GM12878 (cell line): Measurements from ENCODE around the gene DHDDS. TPM values are rescaled to one million over a fixed set of nuclear protein-coding genes. Genes with fewer than 3 reads are reported as not detected.

ENCODE experiments used
- ATAC-seq: fragments of 200-7000 bp; cut with Tn5 transposase; 3 replicates; pipeline ENCODE4 v1.9.1; 2020; ENCODE audit warnings: mild to moderate bottlenecking, moderate library complexity
- BruUV-seq: library from RNA; stranded (reverse); fragments of 400-500 nt; replicated peaks from 2 replicates; lab custom pipeline; 2021; lab: Mats Ljungman, UMichigan
- CTCF ChIA-PET: fragments of 300-600 bp; sonication (Branson Sonifier 250); formaldehyde crosslinking; extraction: SDS; loops from one replicate; lab custom pipeline; 2021; ENCODE audit warnings: inconsistent platforms; lab: Yijun Ruan, JAX
- POLR2A ChIA-PET: fragments of 350-600 bp; formaldehyde crosslinking; extraction: SDS; loops from one replicate; lab custom pipeline; 2021; ENCODE audit warnings: inconsistent platforms; lab: Charles Lee
- RAD21 ChIA-PET: fragments of 300-600 bp; sonication (Branson Sonifier 250); formaldehyde crosslinking; loops from one replicate; lab custom pipeline; 2023; ENCODE audit warnings: antibody characterized with exemption; ENCODE audit not compliant: unreplicated experiment; lab: Charles Lee
- SMC1A ChIA-PET: fragments of 300-600 bp; sonication (Branson Sonifier 250); formaldehyde crosslinking; loops from one replicate; lab custom pipeline; 2023; ENCODE audit not compliant: unreplicated experiment, uncharacterized antibody; lab: Charles Lee
- DNase-seq: peaks from one replicate; pipeline ENCODE4 v3.0.0-alpha.2; 2011; ENCODE audit warnings: low read depth, low spot score
- FAIRE-seq: peaks from 3 replicates; lab custom pipeline; 2011; peaks lifted over from hg19 to GRCh38; lab: Jason Lieb, UNC
- H2AFZ ChIP-seq: 2 replicates; pipeline ENCODE4 v1.6.0; 2011; ENCODE audit warnings: low read depth, low read length, control low read depth; ENCODE audit not compliant: control insufficient read depth
- H3K27ac ChIP-seq: 2 replicates; pipeline ENCODE4 v1.5.1; 2011; ENCODE audit warnings: control low read depth; ENCODE audit not compliant: control insufficient read depth, insufficient read depth
- H3K27me3 ChIP-seq, 2 experiments: replicated peaks in 1 of 2; 2 replicates each; pipeline versions ENCODE4 v1.6.0 to v1.6.1; 2011; ENCODE audit warnings: low read length in 1 of 2; ENCODE audit not compliant: control insufficient read depth in 2 of 2, insufficient read depth in 2 of 2
- H3K36me3 ChIP-seq, 2 experiments: 2 replicates each; pipeline ENCODE4 v1.5.1; 2011; ENCODE audit warnings: low read length in 1 of 2; ENCODE audit not compliant: control insufficient read depth in 2 of 2, insufficient read depth in 2 of 2
- H3K4me1 ChIP-seq: 2 replicates; pipeline ENCODE4 v1.6.1; 2011; ENCODE audit warnings: mild to moderate bottlenecking, low read length, moderate library complexity, mixed read lengths; ENCODE audit not compliant: control insufficient read depth, insufficient read depth
- H3K4me2 ChIP-seq: 2 replicates; pipeline ENCODE4 v1.6.0; 2011; ENCODE audit warnings: control low read depth; ENCODE audit not compliant: control insufficient read depth, insufficient read depth
- H3K4me3 ChIP-seq: fragments of 200-600 bp; sonication (generic); 2 replicates; pipeline ENCODE4 v1.5.1; 2016
- H3K79me2 ChIP-seq: 2 replicates; pipeline ENCODE4 v1.6.0; 2011; ENCODE audit warnings: low read length; ENCODE audit not compliant: control insufficient read depth, insufficient read depth
- H3K9ac ChIP-seq: 2 replicates; pipeline ENCODE4 v1.8.0; 2011; ENCODE audit warnings: low read length, control low read depth, mixed read lengths; ENCODE audit not compliant: control insufficient read depth, insufficient read depth
- H3K9me3 ChIP-seq: replicated peaks from 3 replicates; pipeline ENCODE4 v1.5.1; 2011; ENCODE audit warnings: mild to moderate bottlenecking, low read length; ENCODE audit not compliant: control insufficient read depth, insufficient read depth
- H4K20me1 ChIP-seq: 2 replicates; pipeline ENCODE4 v1.6.0; 2011; ENCODE audit not compliant: control insufficient read depth, insufficient read depth
- BCL11A ChIP-seq: IDR thresholded peaks from 2 replicates; pipeline ENCODE4 v1.6.1; 2011; ENCODE audit warnings: low read depth, low read length
- CUX1 ChIP-seq: IDR thresholded peaks from 2 replicates; pipeline ENCODE4 v1.6.1; 2012; ENCODE audit warnings: improper control_type of control experiment, low read depth, low read length; ENCODE audit not compliant: insufficient replicate concordance
- E2F8 ChIP-seq: fragments of 450-650 bp; IDR thresholded peaks from 2 replicates; pipeline ENCODE4 v1.6.1; 2018; ENCODE audit warnings: mild to moderate bottlenecking, low read depth, moderate library complexity; ENCODE audit not compliant: partially characterized antibody
- HDAC2 ChIP-seq: fragments of 200-600 bp; sonication (generic); IDR thresholded peaks from 2 replicates; pipeline ENCODE4 v1.6.1; 2017
- HDAC6 ChIP-seq: fragments of 200-600 bp; sonication (generic); IDR thresholded peaks from one replicate; pipeline ENCODE4 v1.8.0; 2017; ENCODE audit warnings: antibody characterized with exemption; ENCODE audit not compliant: unreplicated experiment
- HSF1 ChIP-seq: fragments of 150-350 bp; IDR thresholded peaks from 2 replicates; pipeline ENCODE4 v1.6.1; 2014; ENCODE audit warnings: mild to moderate bottlenecking, low read depth, low read length
- KDM1A ChIP-seq: fragments of 200-600 bp; sonication (generic); IDR thresholded peaks from 2 replicates; pipeline ENCODE4 v1.6.1; 2016; ENCODE audit warnings: borderline replicate concordance
- KLF5 ChIP-seq: fragments of 450-650 bp; IDR thresholded peaks from 2 replicates; pipeline ENCODE4 v1.6.1; 2014; ENCODE audit warnings: mild to moderate bottlenecking; ENCODE audit not compliant: partially characterized antibody
- NFYB ChIP-seq: IDR thresholded peaks from 2 replicates; pipeline ENCODE4 v1.6.1; 2011; ENCODE audit warnings: low read depth, mild to moderate bottlenecking, low read length, improper control_type of control experiment, moderate library complexity; ENCODE audit not compliant: insufficient read depth
- PAX5 ChIP-seq: IDR thresholded peaks from 2 replicates; pipeline ENCODE4 v1.6.1; 2011; ENCODE audit warnings: low read depth, low read length, borderline replicate concordance
- POLR2AphosphoS5 ChIP-seq: IDR thresholded peaks from 2 replicates; pipeline ENCODE4 v1.6.1; 2011; ENCODE audit warnings: mild to moderate bottlenecking, low read length, inconsistent platforms
- SREBF2 ChIP-seq: IDR thresholded peaks from 2 replicates; pipeline ENCODE4 v1.6.1; 2012; ENCODE audit warnings: mild to moderate bottlenecking, low read length
- TCF7 ChIP-seq: IDR thresholded peaks from 2 replicates; pipeline ENCODE4 v1.6.1; 2014; ENCODE audit warnings: antibody characterized with exemption, borderline replicate concordance
- YY1 ChIP-seq: IDR thresholded peaks from 2 replicates; pipeline ENCODE4 v1.6.1; 2011; ENCODE audit warnings: low read depth, mild to moderate bottlenecking, low read length
- ZNF384 ChIP-seq: IDR thresholded peaks from 2 replicates; pipeline ENCODE4 v1.6.1; 2012; ENCODE audit warnings: low read depth, mild to moderate bottlenecking, low read length, improper control_type of control experiment, borderline replicate concordance
- WGBS: methylation state at CpG from one replicate; pipeline ENCODE4 v1.1.6; 2016; ENCODE audit warnings: low lambda C conversion rate; ENCODE audit not compliant: insufficient replicate concordance, insufficient coverage; ENCODE audit errors: missing lambda C conversion rate; 5-methylcytosine and 5-hydroxymethylcytosine counted together
- in situ Hi-C: fragments of 300-500 bp; cut with MboI; formaldehyde crosslinking; loops from 9 replicates; pipeline ENCODE4 v1.14.3; 2018; ENCODE audit warnings: mixed read lengths
- intact Hi-C: fragments of 100-400 bp; cut with micrococcal nuclease; formaldehyde crosslinking; loops from one replicate; pipeline ENCODE4 v1.14.2; 2022; ENCODE audit not compliant: unreplicated experiment
- polyA plus RNA-seq, 11 experiments: library from polyadenylated mRNA; depleted of rRNA in 4 of 11; unstranded in 6 of 11; stranded (reverse) in 5 of 11; fragments of >200 nt; fragmentation: Nextera tagmentation in 4 of 11; fragmentation: Illumina TruSeq in 1 of 11; extraction: Ambion mirVana in 4 of 11; extraction: Trizol in 1 of 11; gene quantifications; 1 replicate in 1 of 11; 2 replicates in 10 of 11; pipeline versions ENCODE4 v1.2.1 to v1.2.3, GENCODE V29; 2011 to 2016; ENCODE audit warnings: inconsistent platforms in 2 of 11, missing spikeins in 2 of 11, low read depth in 1 of 11
- total RNA-seq, 4 experiments: library from RNA; depleted of rRNA in 3 of 4; stranded (reverse); fragments of >200 nt in 3 of 4; fragmentation: Illumina TruSeq in 1 of 4; extraction: Trizol in 1 of 4; gene quantifications; 2 replicates each; pipeline versions ENCODE4 v1.2.1 to v1.2.3, GENCODE V29; 2013 to 2021

The DHDDS gene
- total and polyA plus RNA-seq, 10 of the 15 experiments (the other 5 are each of a cell fraction or from before 2014, with no cell fraction given), result 22.7 to 47.5 (median 36.4) TPM

GRCh38 chr1:26496861-26497260 lies 64.7 kb downstream of the DHDDS start:
- no peaks in the 10 kb centered on the region for H3K9me3 ChIP-seq
- ChIA-PET RAD21 (interaction anchor here (0.7 kb wide), 1 partner anchor 603 kb away, joined by 3 read pairs; no protein-coding TSS in a partner anchor), CTCF (interaction anchor here (0.8 kb wide), 1 partner anchor 91 kb away, joined by 3 read pairs; no protein-coding TSS in a partner anchor), POLR2A (interaction anchor here (0.7 kb wide), 1 partner anchor 19 kb away, joined by 6 read pairs; no protein-coding TSS in a partner anchor), SMC1A (interaction anchor here (0.8 kb wide), 1 partner anchor 42 kb away, joined by 3 read pairs; no protein-coding TSS in a partner anchor)
- 39% methylated on average over 4 of the region's 4 CpGs for WGBS
- no peak overlapping the region for H3K27ac ChIP-seq
- no peaks in the 10 kb centered on the region for H4K20me1 ChIP-seq
- peaks cover 7% of the 10 kb centered on the region for H3K79me2 ChIP-seq
- no peak for ATAC-seq
- no peak for DNase-seq
- H2AFZ ChIP-seq, result no peak overlapping the region
- H3K4me2 ChIP-seq, result no peak overlapping the region
- H3K4me1 ChIP-seq, result peaks cover 22% of the 10 kb centered on the region
- no peak for FAIRE-seq
- no TSS peak for BruUV-seq
- in situ Hi-C loops (no loop called here), intact Hi-C loops (no loop called here)
- H3K27me3 ChIP-seq, result no peaks in the 10 kb centered on the region
- no peak overlapping the region for H3K9ac ChIP-seq
- no peaks in the 10 kb centered on the region for H3K36me3 ChIP-seq
- H3K4me3 ChIP-seq, result no peak overlapping the region
- no peak for TF ChIP-seq BCL11A
- no peak for TF ChIP-seq ZNF384
- TF ChIP-seq KDM1A, result no peak
- TF ChIP-seq TCF7, result no peak
- TF ChIP-seq POLR2AphosphoS5, result no peak
- no peak for TF ChIP-seq HSF1
- TF ChIP-seq SREBF2, result no peak
- TF ChIP-seq HDAC6, result no peak
- no peak for TF ChIP-seq YY1
- no peak for TF ChIP-seq CUX1
- TF ChIP-seq E2F8, result no peak
- TF ChIP-seq HDAC2, result no peak
- TF ChIP-seq PAX5, result no peak
- TF ChIP-seq NFYB, result no peak
- TF ChIP-seq KLF5, result no peak
